HG03064 (cell line): ENCODE measurements around the gene FCN2.
A peak's percentile ranks its signal among the peaks of the same experiment; 100 is the strongest.

ENCODE experiments used
- ATAC-seq: cut with Tn5 transposase; IDR thresholded peaks from one replicate; pipeline ENCODE4 v1.9.1; 2021; ENCODE audit warnings: low read depth; ENCODE audit not compliant: unreplicated experiment

The FCN2 gene

GRCh38 chr9:134928436-134929192 lies 48.0 kb downstream of the FCN2 start:
- no peak for ATAC-seq

- no peak for ATAC-seq
These were observed 48.9 kb downstream of the FCN2 start for GRCh38 chr9:134929193-134930158.

DNA sequence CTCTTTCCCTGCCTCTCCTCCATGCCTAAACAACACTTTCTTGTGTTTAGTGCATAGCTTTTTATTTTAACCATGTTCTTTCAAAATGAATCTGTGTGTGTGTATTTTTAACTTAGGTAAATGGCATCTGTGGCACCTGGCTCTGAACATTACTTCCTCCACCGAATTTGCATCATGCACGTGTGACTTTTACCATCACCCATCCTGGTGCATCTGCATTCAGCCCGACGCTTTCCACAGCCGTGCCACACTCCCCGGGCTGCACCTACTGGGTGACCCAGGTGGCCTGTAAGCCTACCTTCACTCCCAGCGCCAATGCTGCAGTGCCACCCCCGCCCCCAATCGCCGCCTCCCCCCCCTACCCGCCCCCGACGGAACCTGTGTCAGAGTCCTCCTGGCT lies 49.8 kb downstream of the FCN2 start:
- peak; percentile 56 for ATAC-seq

- no peak for ATAC-seq
These were observed 51.6 kb downstream of the FCN2 start for GRCh38 chr9:134932171-134932570.

- no peak for ATAC-seq
These were observed 52.0 kb downstream of the FCN2 start for GRCh38 chr9:134932606-134933005.

GRCh38 chr9:134933076-134933659 lies 52.6 kb downstream of the FCN2 start:
- ATAC-seq = no peak

DNA sequence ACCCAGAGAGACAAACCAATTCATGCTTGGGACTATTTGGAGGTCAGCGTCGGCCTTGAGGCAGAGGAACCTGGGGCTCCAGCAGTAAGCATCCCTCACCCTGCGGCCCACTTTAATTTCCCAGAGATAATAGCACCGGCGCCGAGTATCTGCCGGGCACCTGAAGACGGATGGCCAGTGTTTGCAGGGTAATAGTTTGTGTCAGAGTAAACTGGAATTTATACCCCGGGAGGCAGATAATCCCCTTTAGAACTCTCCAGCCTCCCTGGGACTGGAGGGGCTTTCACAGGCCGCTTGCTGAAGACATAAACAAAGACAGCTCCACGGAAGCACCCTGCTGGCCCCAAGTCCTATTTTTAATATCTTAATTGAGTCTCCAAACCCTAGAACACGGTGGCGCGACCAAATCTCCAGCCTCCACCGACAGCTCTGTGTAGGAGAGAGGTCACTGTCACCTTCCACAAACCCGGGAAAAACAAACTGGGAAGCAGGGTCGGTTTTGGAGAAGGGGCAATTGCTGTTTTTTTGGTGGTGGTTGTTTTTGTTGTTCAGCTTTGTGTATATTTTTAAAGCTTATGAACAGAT lies 54.5 kb downstream of the FCN2 start:
- ATAC-seq = no peak

GRCh38 chr9:134935701-134936345 lies 55.2 kb downstream of the FCN2 start:
- ATAC-seq = no peak

GRCh38 chr9:134936346-134937163 lies 55.9 kb downstream of the FCN2 start:
- ATAC-seq = no peak
